C4-2B (cell line): ENCODE results near the gene SNX3.

Experiments
- ZFX ChIP-seq: fragments of 450-650 bp; IDR thresholded peaks from 2 replicates; pipeline ENCODE4 v1.6.1; 2017
- TF ChIP-seq, protein P1 (sequence below): fragments of 450-650 bp; conservative IDR thresholded peaks from 2 replicates; pipeline ENCODE4 v1.5.1; 2017; ENCODE audit warnings: mild to moderate bottlenecking

- TF ChIP-seq, protein P1, sequence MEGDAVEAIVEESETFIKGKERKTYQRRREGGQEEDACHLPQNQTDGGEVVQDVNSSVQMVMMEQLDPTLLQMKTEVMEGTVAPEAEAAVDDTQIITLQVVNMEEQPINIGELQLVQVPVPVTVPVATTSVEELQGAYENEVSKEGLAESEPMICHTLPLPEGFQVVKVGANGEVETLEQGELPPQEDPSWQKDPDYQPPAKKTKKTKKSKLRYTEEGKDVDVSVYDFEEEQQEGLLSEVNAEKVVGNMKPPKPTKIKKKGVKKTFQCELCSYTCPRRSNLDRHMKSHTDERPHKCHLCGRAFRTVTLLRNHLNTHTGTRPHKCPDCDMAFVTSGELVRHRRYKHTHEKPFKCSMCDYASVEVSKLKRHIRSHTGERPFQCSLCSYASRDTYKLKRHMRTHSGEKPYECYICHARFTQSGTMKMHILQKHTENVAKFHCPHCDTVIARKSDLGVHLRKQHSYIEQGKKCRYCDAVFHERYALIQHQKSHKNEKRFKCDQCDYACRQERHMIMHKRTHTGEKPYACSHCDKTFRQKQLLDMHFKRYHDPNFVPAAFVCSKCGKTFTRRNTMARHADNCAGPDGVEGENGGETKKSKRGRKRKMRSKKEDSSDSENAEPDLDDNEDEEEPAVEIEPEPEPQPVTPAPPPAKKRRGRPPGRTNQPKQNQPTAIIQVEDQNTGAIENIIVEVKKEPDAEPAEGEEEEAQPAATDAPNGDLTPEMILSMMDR: no peak
- TF ChIP-seq ZFX: no peak
Measured at GRCh38 chr6:108198761-108199498, 61.9 kb downstream of the SNX3 start.
